ENCODE data around the gene CXXC1.
A peak's percentile ranks its signal among the peaks of the same experiment; 100 is the strongest.
"Not testable (repeated sequence)": the region's sequence is repeated elsewhere in the genome, so short reads cannot be mapped to it uniquely, and the experiment has no call there.

CXXC1 gene

GRCh38 chr18:50297621-50298442 is 10.3 kb upstream of the CXXC1 start:
- DNase-seq (ENCODE audit: low spot score): peak; percentile 73

- DNase-seq (ENCODE audit: low spot score): no peak
These were observed 5.5 kb upstream of the CXXC1 start for GRCh38 chr18:50293039-50293438.

GRCh38 chr18:50289108-50289443 is 1.6 kb upstream of the CXXC1 start:
- no peak for DNase-seq (ENCODE audit: low spot score)

GRCh38 chr18:50288348-50289107 is 1.0 kb upstream of the CXXC1 start:
- DNase-seq (ENCODE audit: low spot score): not testable (repeated sequence)

- peak; percentile 57 for DNase-seq (ENCODE audit: low spot score)
These were observed 458 bp downstream of the CXXC1 start for GRCh38 chr18:50287028-50287440.

GRCh38 chr18:50286391-50287027 is 983 bp downstream of the CXXC1 start:
- DNase-seq (ENCODE audit: low spot score): peak; percentile 57

GRCh38 chr18:50285631-50286321 is 1.7 kb downstream of the CXXC1 start:
- DNase-seq (ENCODE audit: low spot score): no peak

GRCh38 chr18:50285071-50285470 is 2.4 kb downstream of the CXXC1 start:
- no peak for DNase-seq (ENCODE audit: low spot score)

- DNase-seq (ENCODE audit: low spot score): no peak
These were observed 3.1 kb downstream of the CXXC1 start for GRCh38 chr18:50284255-50284885.

- DNase-seq (ENCODE audit: low spot score): no peak
These were observed 3.9 kb downstream of the CXXC1 start for GRCh38 chr18:50283469-50284209.

- DNase-seq (ENCODE audit: low spot score): no peak
These were observed 4.8 kb downstream of the CXXC1 start for GRCh38 chr18:50282521-50283335.

GRCh38 chr18:50281972-50282520 is 5.4 kb downstream of the CXXC1 start:
- no peak for DNase-seq (ENCODE audit: low spot score)

- peak; percentile 96 for DNase-seq (ENCODE audit: low spot score)
These were observed 6.1 kb downstream of the CXXC1 start, which contains the start of gene MBD1 for GRCh38 chr18:50281295-50281971. Gene MBD1, minus strand, starts transcription at chr18:50281523. Its CDS starts 1,531 bp downstream, at chr18:50279992.

- no peak for DNase-seq (ENCODE audit: low spot score)
These were observed 6.7 kb downstream of the CXXC1 start for GRCh38 chr18:50280707-50281294.

- no peak for DNase-seq (ENCODE audit: low spot score)
These were observed 7.7 kb downstream of the CXXC1 start for GRCh38 chr18:50279752-50280151.

- no peak for DNase-seq (ENCODE audit: low spot score)
These were observed 9.6 kb downstream of the CXXC1 start for GRCh38 chr18:50277942-50278341.

GRCh38 chr18:50276452-50276851 is 11.0 kb downstream of the CXXC1 start:
- no peak for DNase-seq (ENCODE audit: low spot score)

GRCh38 chr18:50275503-50276036 is 11.9 kb downstream of the CXXC1 start:
- no peak for DNase-seq (ENCODE audit: low spot score)

GRCh38 chr18:50274941-50275340 is 12.6 kb downstream of the CXXC1 start:
- DNase-seq (ENCODE audit: low spot score): no peak
